NB4 (cell line): ENCODE results near the gene ZNF154.

Experiments
- DNase-seq: peaks from one replicate; pipeline ENCODE4 v3.0.0; 2010; ENCODE audit warnings: low read depth
- H3K4me3 ChIP-seq: one replicate; pipeline ENCODE4 v1.5.1; 2011; ENCODE audit warnings: mild to moderate bottlenecking, low read depth, low read length, moderate library complexity
- CTCF ChIP-seq: IDR thresholded peaks from one replicate; pipeline ENCODE4 v1.5.1; 2012; ENCODE audit warnings: low read depth, low read length
- MYC ChIP-seq: IDR thresholded peaks from 2 replicates; pipeline ENCODE4 v1.6.1; 2011; ENCODE audit warnings: low read depth, low read length
- POLR2A ChIP-seq: IDR thresholded peaks from 2 replicates; pipeline ENCODE4 v1.6.1; 2011; ENCODE audit warnings: mild to moderate bottlenecking; ENCODE audit not compliant: insufficient read length; ENCODE audit errors: extremely low read depth
- TF ChIP-seq, protein P1 (sequence below): IDR thresholded peaks from 2 replicates; pipeline ENCODE4 v1.6.1; 2011; ENCODE audit warnings: low read depth, low read length

Gene ZNF154

DNA sequence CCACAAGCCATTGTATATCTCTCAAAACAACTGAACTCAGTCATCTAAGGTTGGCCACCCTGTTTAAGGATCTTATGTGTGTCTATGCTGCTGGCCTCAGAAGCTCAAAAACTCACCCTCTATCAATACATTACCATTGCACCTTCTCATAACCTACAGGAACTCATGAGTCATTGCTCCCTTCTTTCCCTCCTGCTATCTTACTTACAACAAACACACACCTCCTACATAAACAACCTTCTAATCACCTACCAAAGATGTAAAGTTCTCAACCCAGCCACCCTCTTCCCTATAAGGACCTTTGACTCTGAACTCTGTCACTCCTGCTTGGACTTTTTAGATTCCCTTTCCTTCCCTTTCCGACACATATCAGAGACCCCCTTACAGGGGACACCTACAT lies 53.6 kb downstream of the ZNF154 start:
- no peak overlapping the region for H3K4me3 ChIP-seq
- no peak for DNase-seq
- no peak for TF ChIP-seq POLR2A
- no peak for TF ChIP-seq CTCF
- no peak for TF ChIP-seq MYC
- TF ChIP-seq, protein P1, sequence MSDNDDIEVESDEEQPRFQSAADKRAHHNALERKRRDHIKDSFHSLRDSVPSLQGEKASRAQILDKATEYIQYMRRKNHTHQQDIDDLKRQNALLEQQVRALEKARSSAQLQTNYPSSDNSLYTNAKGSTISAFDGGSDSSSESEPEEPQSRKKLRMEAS, result no peak

- DNase-seq, result no peak
- TF ChIP-seq, protein P1, result no peak
- TF ChIP-seq POLR2A, result no peak
- H3K4me3 ChIP-seq, result no peak overlapping the region
Measured at GRCh38 chr19:57653689-57654088, 55.3 kb downstream of the ZNF154 start.

GRCh38 chr19:57651654-57651996 lies 57.4 kb downstream of the ZNF154 start:
- no peak overlapping the region for H3K4me3 ChIP-seq
- no peak for DNase-seq
- TF ChIP-seq POLR2A (no peak), MYC (no peak), CTCF (no peak)
- TF ChIP-seq, protein P1, result no peak

- no peak for TF ChIP-seq POLR2A
- TF ChIP-seq, protein P1, result no peak
- no peak for TF ChIP-seq CTCF
- TF ChIP-seq MYC, result no peak
- no peak overlapping the region for H3K4me3 ChIP-seq
- DNase-seq, result no peak
Measured at GRCh38 chr19:57648331-57649003, 60.5 kb downstream of the ZNF154 start.
